ENCODE results near the gene PRKAG2.

Gene PRKAG2

DNA sequence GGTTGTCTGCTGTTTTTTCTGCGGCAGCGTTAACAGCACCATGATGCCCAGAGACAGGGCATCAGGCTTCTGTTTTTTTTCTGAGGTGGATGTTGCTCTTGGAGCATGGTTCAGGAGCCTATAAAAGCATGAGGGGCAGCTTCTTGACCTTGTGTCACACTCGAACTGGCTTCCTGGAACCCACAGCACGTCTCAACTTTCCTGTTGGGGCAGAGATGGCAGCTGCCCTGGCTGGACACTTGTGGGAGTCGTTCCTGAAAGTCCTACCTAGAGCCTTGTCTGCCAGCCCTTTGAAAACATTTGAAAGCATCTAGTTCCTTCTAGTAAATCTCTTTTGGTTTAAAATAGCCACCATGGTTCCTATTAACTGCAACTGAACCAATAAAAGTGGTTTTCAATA, 28.9 kb upstream of the PRKAG2 start:
- Mint-ChIP-seq H3K27ac (no peak overlapping the region), H3K9me3 (ENCODE audit: low read depth) (peaks cover 6% of the 10 kb centered on the region), H3K4me3 (no peak overlapping the region), H3K36me3 (peaks cover 3% of the 10 kb centered on the region), H3K4me1 (ENCODE audit: low read depth) (no peaks in the 10 kb centered on the region), H3K27me3 (peaks cover 6% of the 10 kb centered on the region)

DNA sequence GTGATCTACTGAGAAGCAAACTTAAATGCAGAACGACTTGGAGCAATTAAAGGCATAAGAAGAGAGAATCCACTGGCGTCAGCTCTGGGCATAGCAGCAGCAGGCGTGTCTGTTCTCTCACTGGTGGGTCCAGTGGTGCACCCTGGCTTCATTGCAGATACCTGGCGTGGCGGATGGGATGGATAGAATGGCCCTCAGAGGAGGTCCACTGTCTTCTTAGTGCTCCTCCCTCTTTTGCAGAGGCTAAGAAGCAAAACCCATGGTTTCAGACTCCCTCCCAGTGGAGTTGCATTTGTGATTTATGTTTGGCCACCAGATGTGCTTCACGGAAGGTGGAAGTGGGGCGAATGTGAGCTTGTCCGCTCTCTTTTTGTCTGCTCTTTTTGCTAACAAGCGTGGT, 28.4 kb upstream of the PRKAG2 start:
- H3K4me3 Mint-ChIP-seq = no peak overlapping the region

DNA sequence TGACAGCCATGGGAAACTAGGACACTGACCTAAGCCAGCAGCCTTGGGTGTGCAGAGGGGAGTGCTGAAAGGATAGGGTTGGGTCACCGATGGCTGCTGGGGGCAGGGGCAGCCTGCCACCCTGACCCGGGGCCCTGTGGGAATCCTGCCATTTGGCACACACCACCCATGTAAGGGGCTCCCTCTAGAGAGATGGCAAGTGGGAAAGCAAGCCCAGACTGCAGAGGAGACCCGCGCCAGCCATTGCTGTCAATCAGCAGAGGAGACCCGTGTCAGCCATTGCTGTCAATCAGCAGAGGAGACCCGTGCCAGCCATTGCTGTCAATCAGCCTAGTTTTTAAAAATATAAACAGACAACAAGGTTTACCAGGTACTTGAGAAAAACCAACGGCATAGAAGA, 27.4 kb upstream of the PRKAG2 start:
- no peak overlapping the region for H3K4me3 Mint-ChIP-seq
- no peak overlapping the region for H3K27ac Mint-ChIP-seq
- H3K4me1 Mint-ChIP-seq (ENCODE audit: low read depth) = no peaks in the 10 kb centered on the region
- peaks cover 6% of the 10 kb centered on the region for H3K9me3 Mint-ChIP-seq (ENCODE audit: low read depth)
- peaks cover 10% of the 10 kb centered on the region for H3K27me3 Mint-ChIP-seq
- H3K36me3 Mint-ChIP-seq = peaks cover 3% of the 10 kb centered on the region

More for the DNA sequence above, 28.4 kb upstream of the PRKAG2 start:
- Mint-ChIP-seq H3K9me3 (ENCODE audit: low read depth) (peaks cover 6% of the 10 kb centered on the region), H3K4me1 (ENCODE audit: low read depth) (no peaks in the 10 kb centered on the region), H3K27me3 (peaks cover 6% of the 10 kb centered on the region), H3K36me3 (peaks cover 3% of the 10 kb centered on the region), H3K27ac (no peak overlapping the region)

DNA sequence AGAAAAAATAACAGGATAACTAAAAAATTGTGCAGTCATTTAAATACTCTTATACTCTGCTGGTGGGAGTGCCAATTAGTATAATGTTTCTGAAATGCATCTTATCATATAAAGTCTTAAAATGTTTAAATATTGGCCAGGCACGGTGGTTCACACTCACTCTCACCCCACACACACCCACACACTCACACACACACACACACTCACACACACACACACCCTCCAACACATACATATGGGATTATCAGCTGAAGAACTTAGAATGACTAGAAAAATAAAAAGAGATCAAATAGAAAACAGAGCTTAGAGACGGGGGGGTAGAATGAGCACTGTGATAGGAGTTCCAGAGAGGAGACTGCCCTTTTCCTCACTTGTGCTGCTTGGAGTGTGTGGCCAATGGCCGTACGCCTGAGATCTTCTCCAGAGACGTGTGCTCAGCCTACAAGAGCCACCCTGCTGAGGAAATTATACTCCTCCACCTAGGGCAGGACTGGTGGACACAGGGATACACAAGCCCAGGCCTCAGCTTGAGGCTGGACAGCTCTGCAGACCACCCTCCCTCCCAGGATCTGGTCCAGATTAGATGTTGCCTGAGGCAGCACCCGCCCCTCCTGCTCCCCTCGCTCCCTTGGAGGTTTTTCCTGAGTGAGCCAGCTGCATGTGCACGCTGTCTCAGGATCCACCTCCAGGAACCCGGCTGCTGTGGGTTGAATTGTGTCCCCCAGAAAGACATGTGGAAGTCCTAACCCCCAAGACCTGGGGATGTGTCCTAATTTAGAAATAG, 26.5 kb upstream of the PRKAG2 start:
- H3K4me3 Mint-ChIP-seq = no peak overlapping the region
- peaks cover 10% of the 10 kb centered on the region for H3K27me3 Mint-ChIP-seq
- H3K27ac Mint-ChIP-seq = no peak overlapping the region
- no peaks in the 10 kb centered on the region for H3K4me1 Mint-ChIP-seq (ENCODE audit: low read depth)
- peaks cover 3% of the 10 kb centered on the region for H3K36me3 Mint-ChIP-seq
- peaks cover 6% of the 10 kb centered on the region for H3K9me3 Mint-ChIP-seq (ENCODE audit: low read depth)

DNA sequence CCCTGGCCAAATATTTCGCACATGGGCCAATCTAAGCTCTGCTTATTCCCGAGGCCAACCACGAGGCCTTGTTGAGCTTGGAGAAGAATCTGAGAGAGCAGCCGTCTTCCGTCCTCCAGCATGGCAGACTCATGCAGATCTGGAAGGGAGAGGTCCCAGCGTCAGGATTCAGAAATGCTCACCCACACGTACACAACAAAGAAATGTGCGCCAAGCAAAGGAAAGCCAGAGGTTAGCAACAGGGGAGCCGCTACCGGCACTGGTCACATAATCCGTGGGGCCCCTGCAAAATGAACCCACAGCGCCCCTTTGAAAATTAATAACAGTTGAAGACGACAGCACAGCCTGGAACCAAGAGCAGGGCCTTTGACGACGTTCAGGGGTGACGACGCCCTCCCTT, 25.4 kb upstream of the PRKAG2 start:
- H3K27me3 Mint-ChIP-seq = peaks cover 10% of the 10 kb centered on the region
- peaks cover 2% of the 10 kb centered on the region for H3K36me3 Mint-ChIP-seq
- no peak overlapping the region for H3K4me3 Mint-ChIP-seq
- peaks cover 6% of the 10 kb centered on the region for H3K9me3 Mint-ChIP-seq (ENCODE audit: low read depth)
- H3K4me1 Mint-ChIP-seq (ENCODE audit: low read depth) = no peaks in the 10 kb centered on the region
- no peak overlapping the region for H3K27ac Mint-ChIP-seq

DNA sequence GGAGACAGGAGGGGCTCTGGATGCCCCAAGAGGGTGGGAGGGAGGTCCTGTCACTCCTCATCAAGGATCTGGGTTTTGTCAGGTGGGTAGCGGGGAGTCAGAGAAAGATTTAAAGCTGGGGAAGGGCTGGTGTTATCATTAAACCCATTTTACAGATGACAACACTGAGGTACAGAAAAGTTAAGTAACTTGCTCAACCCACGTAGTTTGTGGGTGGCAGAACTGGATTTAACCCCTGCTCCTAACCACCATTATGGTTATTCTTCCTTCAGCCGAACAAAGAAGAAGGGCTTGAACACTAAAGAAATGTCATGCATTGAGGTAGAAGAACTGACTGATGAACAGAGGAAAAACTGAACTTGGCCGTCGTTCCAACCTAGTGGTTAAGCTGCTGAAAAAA, 24.9 kb upstream of the PRKAG2 start:
- H3K9me3 Mint-ChIP-seq (ENCODE audit: low read depth) = peaks cover 1% of the 10 kb centered on the region
- no peak overlapping the region for H3K27ac Mint-ChIP-seq
- H3K27me3 Mint-ChIP-seq = peaks cover 10% of the 10 kb centered on the region
- no peaks in the 10 kb centered on the region for H3K36me3 Mint-ChIP-seq
- no peak overlapping the region for H3K4me3 Mint-ChIP-seq
- H3K4me1 Mint-ChIP-seq (ENCODE audit: low read depth) = no peaks in the 10 kb centered on the region

DNA sequence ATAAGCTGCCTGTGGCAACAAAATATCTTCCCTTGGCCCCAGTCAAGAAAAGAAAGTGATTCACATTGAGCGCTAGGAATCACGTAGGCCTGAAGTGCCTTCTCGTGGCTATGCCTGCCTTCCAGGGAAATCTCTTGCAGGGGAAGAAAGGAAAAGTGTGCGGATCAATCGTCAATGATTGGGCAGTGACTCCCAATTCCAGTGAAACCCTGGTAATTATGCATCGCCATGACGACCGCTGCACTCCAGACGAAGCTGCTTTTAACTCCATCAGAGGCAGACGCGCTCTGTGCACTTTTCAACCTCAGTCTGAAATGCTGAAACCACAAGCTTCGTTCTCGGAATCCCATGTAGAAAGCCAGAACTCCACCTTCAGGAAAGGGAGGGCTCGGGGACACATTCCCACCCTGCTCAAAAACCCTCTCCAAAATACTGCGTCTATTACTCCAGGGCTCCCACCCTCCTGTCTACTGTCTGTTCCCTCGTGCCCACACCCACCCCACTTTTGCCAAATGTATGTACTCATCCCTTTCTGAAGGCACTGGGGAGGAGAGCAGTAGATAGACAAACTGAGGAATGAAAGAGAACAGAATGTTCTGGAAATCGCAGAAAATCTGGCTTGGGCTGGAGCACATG, 24.2 kb upstream of the PRKAG2 start:
- H3K36me3 Mint-ChIP-seq = no peaks in the 10 kb centered on the region
- no peak overlapping the region for H3K27ac Mint-ChIP-seq
- no peaks in the 10 kb centered on the region for H3K4me1 Mint-ChIP-seq (ENCODE audit: low read depth)
- no peaks in the 10 kb centered on the region for H3K9me3 Mint-ChIP-seq (ENCODE audit: low read depth)
- peaks cover 10% of the 10 kb centered on the region for H3K27me3 Mint-ChIP-seq
- H3K4me3 Mint-ChIP-seq = no peak overlapping the region

DNA sequence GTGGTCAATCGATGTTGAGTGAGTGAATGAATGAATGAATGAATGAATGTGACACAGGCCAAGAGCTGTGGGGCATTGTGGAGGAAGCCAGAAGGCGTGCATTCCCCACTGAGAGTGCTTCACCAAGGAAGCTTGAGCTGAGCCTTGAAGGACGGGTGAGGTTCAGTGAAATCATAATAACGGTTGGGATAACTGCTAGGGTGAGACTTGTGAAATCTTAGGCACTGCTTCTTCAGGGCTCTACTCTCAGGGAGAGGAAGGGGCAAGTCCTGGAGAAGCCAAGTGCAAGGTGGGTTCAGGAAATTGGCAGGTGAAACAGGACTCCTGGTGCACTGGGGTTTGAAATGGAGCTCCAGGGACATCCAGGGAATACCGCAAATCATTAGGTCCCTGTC, 23.7 kb upstream of the PRKAG2 start:
- no peaks in the 10 kb centered on the region for H3K36me3 Mint-ChIP-seq
- no peaks in the 10 kb centered on the region for H3K4me1 Mint-ChIP-seq (ENCODE audit: low read depth)
- no peak overlapping the region for H3K27ac Mint-ChIP-seq
- H3K27me3 Mint-ChIP-seq = peaks cover 10% of the 10 kb centered on the region
- no peaks in the 10 kb centered on the region for H3K9me3 Mint-ChIP-seq (ENCODE audit: low read depth)
- no peak overlapping the region for H3K4me3 Mint-ChIP-seq

DNA sequence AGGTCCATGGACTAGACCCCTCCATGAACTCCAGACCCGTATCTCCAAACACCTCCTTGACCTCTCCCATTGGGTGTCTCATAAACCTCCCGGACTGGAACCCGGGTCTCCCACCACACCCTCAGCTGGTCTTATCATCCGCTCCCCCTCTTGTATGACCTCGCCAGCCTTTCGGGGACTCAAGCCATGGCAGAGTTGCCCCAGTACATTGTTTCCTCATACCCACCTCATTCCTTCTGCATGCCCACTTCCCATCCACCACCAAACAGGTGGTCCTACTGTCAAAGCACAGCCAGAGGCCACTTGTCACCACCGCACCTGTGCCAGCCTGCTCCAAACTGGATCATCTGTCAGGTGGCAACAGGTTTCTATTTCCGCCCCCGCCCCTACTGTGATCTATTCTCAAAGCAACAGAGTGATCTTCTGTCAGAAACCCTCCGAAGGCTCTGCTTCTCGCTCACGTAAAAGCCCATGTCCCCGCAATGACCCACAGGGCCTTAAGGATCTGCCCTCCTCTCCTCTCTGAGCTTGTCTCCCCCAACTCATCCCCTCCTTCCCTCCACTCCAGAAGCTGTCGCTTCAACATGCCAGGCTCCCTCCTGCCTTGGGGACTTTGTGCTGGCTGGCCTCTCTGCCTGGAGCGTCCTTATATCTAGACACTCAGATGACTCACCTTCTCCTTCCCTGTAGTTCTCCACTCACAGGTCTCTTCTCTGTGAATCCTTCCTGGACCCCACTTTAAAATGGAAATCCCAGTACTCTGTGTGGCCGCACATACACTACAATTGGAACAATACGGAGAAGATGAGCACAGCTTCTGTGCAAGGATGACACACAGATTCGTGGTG, 22.8 kb upstream of the PRKAG2 start:
- no peak overlapping the region for H3K4me3 Mint-ChIP-seq

DNA sequence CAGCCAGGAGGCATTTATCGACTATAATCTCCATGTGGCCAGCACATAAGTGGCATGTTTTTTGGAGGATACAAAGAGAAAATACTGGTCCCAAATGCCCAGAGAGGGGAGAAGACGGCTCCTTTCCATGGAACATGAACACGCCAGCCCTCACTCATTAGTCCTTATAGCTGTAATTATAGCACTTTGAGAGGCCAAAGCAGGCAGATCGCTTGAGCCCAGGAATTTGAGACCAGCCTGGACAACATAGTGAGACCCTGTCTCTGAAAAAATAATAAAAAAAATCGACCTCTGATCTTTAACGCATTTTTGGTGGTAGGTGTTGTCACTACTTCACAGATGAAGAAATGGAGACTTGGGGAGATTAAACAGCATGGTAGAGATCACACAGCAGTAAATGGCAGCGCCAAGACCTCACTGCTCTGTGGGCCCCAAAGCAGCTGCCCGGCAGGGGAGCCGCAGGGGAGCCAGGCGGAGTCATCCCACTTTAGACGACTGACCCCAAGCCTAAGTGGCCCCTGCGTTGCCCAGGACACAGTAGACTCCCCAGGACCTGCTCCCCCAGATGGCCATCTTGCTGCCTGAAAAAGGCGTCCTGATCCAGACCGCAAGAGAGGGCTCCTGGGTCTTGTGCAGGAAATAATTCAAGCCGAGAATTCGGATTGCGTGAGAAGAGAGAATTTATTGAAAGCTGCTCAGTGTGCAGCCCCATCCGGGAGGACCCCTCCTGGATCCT, 21.2 kb upstream of the PRKAG2 start:
- no peaks in the 10 kb centered on the region for H3K9me3 Mint-ChIP-seq (ENCODE audit: low read depth)
- peaks cover 5% of the 10 kb centered on the region for H3K27me3 Mint-ChIP-seq
- no peaks in the 10 kb centered on the region for H3K4me1 Mint-ChIP-seq (ENCODE audit: low read depth)
- H3K4me3 Mint-ChIP-seq = no peak overlapping the region
- no peak overlapping the region for H3K27ac Mint-ChIP-seq
- no peaks in the 10 kb centered on the region for H3K36me3 Mint-ChIP-seq

More for the DNA sequence above, 22.8 kb upstream of the PRKAG2 start:
- Mint-ChIP-seq H3K27ac (no peak overlapping the region), H3K4me1 (ENCODE audit: low read depth) (no peaks in the 10 kb centered on the region), H3K27me3 (peaks cover 8% of the 10 kb centered on the region), H3K36me3 (no peaks in the 10 kb centered on the region), H3K9me3 (ENCODE audit: low read depth) (no peaks in the 10 kb centered on the region)

DNA sequence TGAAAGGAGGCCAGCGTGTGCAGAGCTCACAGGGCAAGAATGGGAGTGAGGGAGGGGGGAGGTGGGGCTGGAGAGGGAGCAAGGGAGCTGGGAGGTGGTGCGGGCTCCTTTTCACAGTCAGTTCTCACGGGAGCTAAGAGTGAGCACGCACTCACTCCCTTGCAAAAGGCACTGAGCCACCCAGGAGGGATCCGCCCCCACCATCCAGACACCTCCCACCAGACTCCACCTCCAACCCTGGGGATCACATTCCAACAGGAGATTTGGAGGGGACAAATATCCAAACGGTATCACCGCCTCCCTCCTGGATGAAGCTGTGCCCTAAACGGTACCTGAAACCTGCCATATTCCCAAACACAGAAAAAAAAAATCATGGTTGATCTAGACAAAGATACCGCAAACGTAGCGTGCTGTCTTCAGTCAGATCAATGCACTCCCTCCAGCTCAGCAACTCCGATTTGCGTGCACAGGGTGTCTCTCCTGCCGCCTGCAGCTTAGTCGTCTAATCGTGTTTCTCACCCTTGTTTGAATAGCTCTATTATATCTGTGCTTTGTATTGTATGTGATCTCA, 20.3 kb upstream of the PRKAG2 start:
- no peak overlapping the region for H3K27ac Mint-ChIP-seq
- H3K27me3 Mint-ChIP-seq = peaks cover 5% of the 10 kb centered on the region
- H3K4me1 Mint-ChIP-seq (ENCODE audit: low read depth) = no peaks in the 10 kb centered on the region
- H3K4me3 Mint-ChIP-seq = no peak overlapping the region
- H3K36me3 Mint-ChIP-seq = no peaks in the 10 kb centered on the region
- no peaks in the 10 kb centered on the region for H3K9me3 Mint-ChIP-seq (ENCODE audit: low read depth)

DNA sequence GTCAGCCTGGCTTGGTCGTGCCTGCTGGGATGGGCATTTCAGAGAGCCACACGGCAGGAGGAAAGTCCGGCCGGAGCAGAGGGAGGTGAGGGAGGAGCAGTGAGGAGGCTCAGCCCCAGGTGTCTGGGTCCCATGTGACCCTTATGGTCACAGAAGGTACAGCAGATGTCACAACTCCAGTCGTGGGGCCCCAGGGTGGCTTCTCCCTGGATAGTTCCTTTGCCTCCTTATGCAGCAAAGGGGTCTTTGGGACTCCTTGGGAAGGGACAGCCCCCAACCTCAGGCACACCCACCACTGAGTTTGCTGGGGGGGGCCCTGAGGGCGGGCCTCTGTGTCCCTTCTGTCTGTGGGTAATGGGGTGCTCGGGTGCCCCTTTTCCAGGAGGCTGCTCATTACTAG, 19.6 kb upstream of the PRKAG2 start:
- H3K4me3 Mint-ChIP-seq = no peak overlapping the region
- H3K36me3 Mint-ChIP-seq = no peaks in the 10 kb centered on the region
- no peaks in the 10 kb centered on the region for H3K4me1 Mint-ChIP-seq (ENCODE audit: low read depth)
- H3K27me3 Mint-ChIP-seq = peaks cover 5% of the 10 kb centered on the region
- no peak overlapping the region for H3K27ac Mint-ChIP-seq
- no peaks in the 10 kb centered on the region for H3K9me3 Mint-ChIP-seq (ENCODE audit: low read depth)

DNA sequence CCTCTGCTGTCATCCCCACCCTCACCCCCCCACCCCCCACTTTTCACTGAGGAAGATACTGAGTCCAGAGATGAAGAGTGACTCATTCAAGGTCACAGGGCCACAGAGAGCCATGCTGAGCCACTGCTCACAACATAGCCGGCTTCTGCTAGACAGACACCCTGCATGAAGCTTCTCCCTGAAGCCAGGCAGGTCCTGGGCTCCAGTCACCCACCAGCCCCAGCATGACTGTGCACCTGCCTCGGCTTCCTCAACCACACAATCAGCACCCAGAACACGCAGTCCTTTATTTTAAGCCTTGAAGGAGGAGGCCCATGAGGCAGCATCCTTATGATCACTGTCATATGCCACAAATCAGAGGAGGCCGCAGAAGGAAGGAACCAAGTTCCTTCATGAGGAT, 19.2 kb upstream of the PRKAG2 start:
- H3K9me3 Mint-ChIP-seq (ENCODE audit: low read depth) = no peaks in the 10 kb centered on the region
- no peak overlapping the region for H3K4me3 Mint-ChIP-seq
- H3K36me3 Mint-ChIP-seq = no peaks in the 10 kb centered on the region
- H3K27me3 Mint-ChIP-seq = peaks cover 5% of the 10 kb centered on the region
- no peaks in the 10 kb centered on the region for H3K4me1 Mint-ChIP-seq (ENCODE audit: low read depth)
- H3K27ac Mint-ChIP-seq = no peak overlapping the region

DNA sequence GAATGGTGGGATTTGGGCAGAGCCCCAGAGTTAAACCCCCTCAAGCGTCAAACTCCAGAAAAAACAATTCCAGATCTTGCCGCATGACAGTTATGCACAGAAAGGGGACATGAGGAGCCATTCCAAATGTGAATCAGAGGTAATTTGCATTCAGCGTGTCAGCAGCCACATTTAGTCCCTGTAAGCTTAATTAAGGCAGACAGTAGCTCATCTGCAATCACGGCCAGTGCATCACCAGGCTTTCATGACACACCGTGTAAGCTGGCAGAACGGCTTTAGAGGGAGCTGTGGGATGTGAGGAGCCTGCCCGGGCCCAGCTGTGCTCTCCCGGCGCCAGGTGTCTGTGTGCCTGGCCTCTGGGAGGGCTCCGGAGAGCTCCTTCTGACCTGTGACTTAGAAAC, 18.7 kb upstream of the PRKAG2 start:
- H3K27me3 Mint-ChIP-seq = peaks cover 5% of the 10 kb centered on the region
- no peaks in the 10 kb centered on the region for H3K4me1 Mint-ChIP-seq (ENCODE audit: low read depth)
- H3K36me3 Mint-ChIP-seq = no peaks in the 10 kb centered on the region
- H3K27ac Mint-ChIP-seq = no peak overlapping the region
- no peaks in the 10 kb centered on the region for H3K9me3 Mint-ChIP-seq (ENCODE audit: low read depth)
- no peak overlapping the region for H3K4me3 Mint-ChIP-seq
